ENCODE data around the gene SERPINB1. TPM values are rescaled to one million over a fixed set of nuclear protein-coding genes. Genes with fewer than 3 reads are reported as not detected.
"Not testable (repeated sequence)": the region's sequence is repeated elsewhere in the genome, so short reads cannot be mapped to it uniquely, and the experiment has no call there.

Gene SERPINB1
- total RNA-seq, 1 experiment from 2014 or later: 18.4 TPM

- Mint-ChIP-seq H3K36me3 (ENCODE audit: insufficient read depth in 1 of 3, low read depth in 3 of 3) (peaks cover 0 to 2% (median 0%) of the 10 kb centered on the region in 3 experiments; a peak in 1 of 7 replicates), H3K27me3 (ENCODE audit: low read depth) (no peaks in the 10 kb centered on the region), H3K4me1 (peaks cover 15 to 19% of the 10 kb centered on the region in 2 experiments; a peak in 3 of 4 replicates), H3K9me3 (no peaks in the 10 kb centered on the region), H3K27ac (no peak overlapping the region), H3K4me3 (no peak overlapping the region)
- H3T11ph ChIP-seq (ENCODE audit: low read length): no peak overlapping the region
- H3K23me2 ChIP-seq (ENCODE audit: insufficient read length, low read depth, low read length, poor library complexity, severe bottlenecking): no peaks in the 10 kb centered on the region
- H2BK5ac ChIP-seq (ENCODE audit: insufficient read length, low read length): no peak overlapping the region
- no peak overlapping the region for H4K8ac ChIP-seq (replicated peaks; ENCODE audit: insufficient read length, low read depth, low read length)
- H2BK20ac ChIP-seq (ENCODE audit: low read depth, low read length, poor library complexity, severe bottlenecking): no peak overlapping the region
- H2BK12ac ChIP-seq (ENCODE audit: insufficient read length, low read depth, low read length): no peak overlapping the region
- no peak overlapping the region for H3K4me2 ChIP-seq (ENCODE audit: insufficient read depth, insufficient read length, low read length)
- no CpG with 5 or more reads among the region's 8 CpGs for WGBS (ENCODE audit: extremely low coverage, insufficient read length, low lambda C conversion rate)
- no peaks in the 10 kb centered on the region for H3K4me1 ChIP-seq (ENCODE audit: insufficient read depth, low read length)
- H3K56ac ChIP-seq (ENCODE audit: insufficient read length, low read depth, low read length): no peak overlapping the region
- no peak overlapping the region for H3K9ac ChIP-seq (ENCODE audit: extremely low read depth, insufficient read length, low read length)
- H2AK5ac ChIP-seq (ENCODE audit: insufficient read length, low read length): no peak overlapping the region
- TF ChIP-seq, protein P1, sequence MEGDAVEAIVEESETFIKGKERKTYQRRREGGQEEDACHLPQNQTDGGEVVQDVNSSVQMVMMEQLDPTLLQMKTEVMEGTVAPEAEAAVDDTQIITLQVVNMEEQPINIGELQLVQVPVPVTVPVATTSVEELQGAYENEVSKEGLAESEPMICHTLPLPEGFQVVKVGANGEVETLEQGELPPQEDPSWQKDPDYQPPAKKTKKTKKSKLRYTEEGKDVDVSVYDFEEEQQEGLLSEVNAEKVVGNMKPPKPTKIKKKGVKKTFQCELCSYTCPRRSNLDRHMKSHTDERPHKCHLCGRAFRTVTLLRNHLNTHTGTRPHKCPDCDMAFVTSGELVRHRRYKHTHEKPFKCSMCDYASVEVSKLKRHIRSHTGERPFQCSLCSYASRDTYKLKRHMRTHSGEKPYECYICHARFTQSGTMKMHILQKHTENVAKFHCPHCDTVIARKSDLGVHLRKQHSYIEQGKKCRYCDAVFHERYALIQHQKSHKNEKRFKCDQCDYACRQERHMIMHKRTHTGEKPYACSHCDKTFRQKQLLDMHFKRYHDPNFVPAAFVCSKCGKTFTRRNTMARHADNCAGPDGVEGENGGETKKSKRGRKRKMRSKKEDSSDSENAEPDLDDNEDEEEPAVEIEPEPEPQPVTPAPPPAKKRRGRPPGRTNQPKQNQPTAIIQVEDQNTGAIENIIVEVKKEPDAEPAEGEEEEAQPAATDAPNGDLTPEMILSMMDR (conservative IDR thresholded peaks at IDR 0.05): no peak
- no peak overlapping the region for H3K27ac ChIP-seq (ENCODE audit: insufficient read length, low read depth, low read length)
- no peak overlapping the region for H2BK15ac ChIP-seq (ENCODE audit: low read depth, low read length)
- no peak overlapping the region for H2BK120ac ChIP-seq (ENCODE audit: low read depth, low read length, poor library complexity, severe bottlenecking)
- H3K27me3 ChIP-seq (ENCODE audit: insufficient read depth, low read length): no peaks in the 10 kb centered on the region
- H3K79me2 ChIP-seq (ENCODE audit: insufficient read depth, low read length): no peaks in the 10 kb centered on the region
- no peak overlapping the region for H3K23ac ChIP-seq (ENCODE audit: insufficient read length, low read depth, low read length)
- no peak overlapping the region for H3K4ac ChIP-seq (ENCODE audit: low read depth, low read length)
- no peak overlapping the region for H3K14ac ChIP-seq (ENCODE audit: insufficient read depth, low read length)
- H3K18ac ChIP-seq (ENCODE audit: insufficient read length, low read depth, low read length): no peak overlapping the region
- H4K20me1 ChIP-seq (ENCODE audit: control insufficient read depth, insufficient read depth, insufficient read length): peaks cover 2% of the 10 kb centered on the region
- no peak overlapping the region for H2AFZ ChIP-seq (ENCODE audit: low read length)
- no peaks in the 10 kb centered on the region for H3K9me3 ChIP-seq (ENCODE audit: control insufficient read depth, low read depth, low read length)
- no peaks in the 10 kb centered on the region for H3K79me1 ChIP-seq (ENCODE audit: insufficient read depth, low read depth, low read length, poor library complexity, severe bottlenecking)
- H4K5ac ChIP-seq (ENCODE audit: insufficient read length, low read depth, low read length): no peak overlapping the region
- no peak for DNase-seq
- no peak overlapping the region for H4K91ac ChIP-seq (ENCODE audit: insufficient read length, low read depth, low read length)
These were observed 39.1 kb downstream of the SERPINB1 start for GRCh38 chr6:2802521-2803060.

- not testable (repeated sequence) for H3K79me2 ChIP-seq (ENCODE audit: insufficient read depth, low read length); H2BK12ac ChIP-seq (ENCODE audit: insufficient read length, low read depth, low read length); H3K9ac ChIP-seq (ENCODE audit: extremely low read depth, insufficient read length, low read length); H2BK120ac ChIP-seq (ENCODE audit: low read depth, low read length, poor library complexity, severe bottlenecking); H3K4me1 ChIP-seq (ENCODE audit: insufficient read depth, low read length); H3T11ph ChIP-seq (ENCODE audit: low read length); H3K27me3 ChIP-seq (ENCODE audit: insufficient read depth, low read length); H3K27ac ChIP-seq (ENCODE audit: insufficient read length, low read depth, low read length); H3K79me1 ChIP-seq (ENCODE audit: insufficient read depth, low read depth, low read length, poor library complexity, severe bottlenecking); H3K18ac ChIP-seq (ENCODE audit: insufficient read length, low read depth, low read length); H3K27ac Mint-ChIP-seq; H3K9me3 ChIP-seq (ENCODE audit: control insufficient read depth, low read depth, low read length); H4K5ac ChIP-seq (ENCODE audit: insufficient read length, low read depth, low read length); H2BK5ac ChIP-seq (ENCODE audit: insufficient read length, low read length); H3K14ac ChIP-seq (ENCODE audit: insufficient read depth, low read length); H2BK15ac ChIP-seq (ENCODE audit: low read depth, low read length); H3K36me3 Mint-ChIP-seq (ENCODE audit: insufficient read depth in 1 of 3, low read depth in 3 of 3); H2AK5ac ChIP-seq (ENCODE audit: insufficient read length, low read length); H3K4me3 Mint-ChIP-seq; H4K20me1 ChIP-seq (ENCODE audit: control insufficient read depth, insufficient read depth, insufficient read length); H3K27me3 Mint-ChIP-seq (ENCODE audit: low read depth); DNase-seq; H2AFZ ChIP-seq (ENCODE audit: low read length); H3K23ac ChIP-seq (ENCODE audit: insufficient read length, low read depth, low read length); H3K56ac ChIP-seq (ENCODE audit: insufficient read length, low read depth, low read length); H2BK20ac ChIP-seq (ENCODE audit: low read depth, low read length, poor library complexity, severe bottlenecking); H4K8ac ChIP-seq (replicated peaks; ENCODE audit: insufficient read length, low read depth, low read length); H3K23me2 ChIP-seq (ENCODE audit: insufficient read length, low read depth, low read length, poor library complexity, severe bottlenecking); H3K4ac ChIP-seq (ENCODE audit: low read depth, low read length); H3K9me3 Mint-ChIP-seq; H4K91ac ChIP-seq (ENCODE audit: insufficient read length, low read depth, low read length); H3K4me2 ChIP-seq (ENCODE audit: insufficient read depth, insufficient read length, low read length)
- no CpG with 5 or more reads among the region's 4 CpGs for WGBS (ENCODE audit: extremely low coverage, insufficient read length, low lambda C conversion rate)
- peaks cover 21 to 22% of the 10 kb centered on the region in 2 experiments; a peak in 3 of 4 replicates for H3K4me1 Mint-ChIP-seq
These were observed 40.0 kb downstream of the SERPINB1 start for GRCh38 chr6:2801687-2802086.
